GM19238 (cell line): Measurements from ENCODE around the gene C1QA.
A peak's percentile ranks its signal among the peaks of the same experiment; 100 is the strongest.
"Not testable (repeated sequence)": the region's sequence is repeated elsewhere in the genome, so short reads cannot be mapped to it uniquely, and the experiment has no call there.

Experiments used
- DNase-seq: peaks from one replicate; pipeline ENCODE4 v3.0.0; 2011; ENCODE audit warnings: low spot score; ENCODE audit not compliant: insufficient read length

Gene C1QA

GRCh38 chr1:22673486-22674409, 37.3 kb downstream of the C1QA start:
- DNase-seq: peak; percentile 27

- no peak for DNase-seq
These were observed 38.0 kb downstream of the C1QA start for GRCh38 chr1:22674410-22674749.

- not testable (repeated sequence) for DNase-seq
These were observed 39.7 kb downstream of the C1QA start for GRCh38 chr1:22676151-22676550.

- DNase-seq: no peak
These were observed 40.6 kb downstream of the C1QA start for GRCh38 chr1:22676916-22677583.

- DNase-seq: no peak
These were observed 41.8 kb downstream of the C1QA start for GRCh38 chr1:22677931-22678896.

GRCh38 chr1:22680726-22681125, 44.3 kb downstream of the C1QA start:
- no peak for DNase-seq

GRCh38 chr1:22681556-22682276, 45.3 kb downstream of the C1QA start:
- DNase-seq: no peak

GRCh38 chr1:22683547-22683946, 47.1 kb downstream of the C1QA start:
- DNase-seq: no peak

- DNase-seq: no peak
These were observed 49.2 kb downstream of the C1QA start for GRCh38 chr1:22685591-22686059.

- no peak for DNase-seq
These were observed 50.8 kb downstream of the C1QA start for GRCh38 chr1:22687191-22687590.

GRCh38 chr1:22688466-22688865, 52.0 kb downstream of the C1QA start:
- DNase-seq: no peak
